Stimulated activated CD8-positive, alpha-beta memory T cell treated with anti-CD3 and anti-CD28 coated beads, Interleukin-12 subunit alpha, Interleukin-12 subunit beta, amount 100 ng/mL, for 4 hours (primary cell): ENCODE results near the gene CTR9.
"Not testable (repeated sequence)": the region's sequence is repeated elsewhere in the genome, so short reads cannot be mapped to it uniquely, and the experiment has no call there.

Experiments used
- DNase-seq: peaks from one replicate; pipeline ENCODE4 v3.0.0-alpha.2; 2020; ENCODE audit warnings: low read depth

The CTR9 gene

DNA sequence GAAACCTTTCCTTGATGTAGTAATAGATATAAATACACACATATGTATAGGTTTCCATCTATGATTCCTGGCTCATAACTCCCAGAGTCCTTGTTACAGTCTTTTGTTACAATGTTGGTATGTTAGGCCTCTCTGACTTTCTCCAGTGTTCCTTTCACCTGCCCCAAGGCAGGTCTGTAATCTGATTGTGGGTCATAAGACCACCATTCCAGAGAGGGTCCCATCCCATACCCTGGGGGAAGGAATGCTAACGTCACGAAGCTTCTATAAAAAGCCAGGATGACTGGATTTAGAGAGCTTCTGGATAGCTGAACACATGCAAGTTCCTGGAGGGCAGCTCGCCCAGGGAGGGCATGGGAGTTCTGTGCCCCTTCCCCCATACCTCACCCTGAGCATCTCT is 71.4 kb downstream of the CTR9 start:
- not testable (repeated sequence) for DNase-seq

DNA sequence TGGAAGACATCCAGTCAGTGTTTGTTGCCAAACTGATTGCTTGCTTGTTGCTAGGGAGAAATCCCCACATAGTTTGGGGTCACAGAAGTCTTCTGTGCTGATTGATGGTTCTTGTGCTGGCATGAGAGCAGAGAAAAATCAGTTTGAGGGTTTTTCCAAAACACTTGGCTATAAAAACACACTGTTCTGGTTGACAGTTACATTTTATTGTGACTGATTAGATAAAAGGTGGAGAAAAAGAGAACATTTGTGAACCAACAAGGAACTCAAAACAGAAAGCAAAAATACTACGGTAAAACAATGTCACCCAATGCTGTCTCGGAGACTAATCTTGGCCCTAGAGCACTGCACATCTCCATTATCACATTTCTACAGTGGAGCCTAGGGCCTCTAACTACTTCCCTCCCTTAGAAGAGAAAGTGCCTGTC is 72.1 kb downstream of the CTR9 start:
- DNase-seq, result no peak

DNA sequence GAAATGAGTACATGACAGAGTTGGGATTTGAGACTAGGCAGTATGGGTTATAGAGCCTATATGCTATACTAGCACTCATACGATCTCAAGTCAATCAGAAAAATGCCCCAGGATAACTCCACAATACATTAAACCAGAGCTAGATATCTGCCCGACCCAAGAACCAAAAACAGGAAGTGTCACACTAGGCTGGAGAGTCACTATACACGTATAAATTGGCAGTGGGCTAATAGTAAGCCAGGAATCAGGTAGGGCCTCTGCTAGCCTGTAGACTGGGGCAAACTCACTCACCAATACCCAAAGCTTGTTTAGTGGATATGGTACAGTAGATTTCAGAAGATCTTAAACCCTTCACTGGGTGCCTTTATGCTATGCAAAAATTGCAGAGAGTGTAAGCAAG is 73.8 kb downstream of the CTR9 start:
- DNase-seq, result no peak

DNA sequence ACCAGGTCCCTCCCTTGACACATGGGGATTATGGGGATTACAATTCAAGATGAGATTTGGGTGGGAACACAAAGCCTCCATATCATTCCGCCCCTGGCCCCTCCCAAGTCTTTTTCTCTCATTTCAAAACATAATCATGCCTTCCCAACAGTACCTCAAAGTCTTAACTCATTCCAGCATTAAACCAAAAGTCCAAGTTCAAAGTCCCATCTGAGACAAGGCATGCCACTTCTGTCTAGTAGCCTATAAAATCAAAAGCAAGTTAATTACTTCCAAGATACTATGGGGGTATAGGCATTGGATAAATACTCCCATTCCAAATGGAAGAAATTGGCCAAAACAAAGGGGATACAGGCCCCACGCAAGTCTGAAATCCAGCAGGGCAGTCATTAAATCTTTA is 77.4 kb downstream of the CTR9 start:
- DNase-seq, result no peak

DNA sequence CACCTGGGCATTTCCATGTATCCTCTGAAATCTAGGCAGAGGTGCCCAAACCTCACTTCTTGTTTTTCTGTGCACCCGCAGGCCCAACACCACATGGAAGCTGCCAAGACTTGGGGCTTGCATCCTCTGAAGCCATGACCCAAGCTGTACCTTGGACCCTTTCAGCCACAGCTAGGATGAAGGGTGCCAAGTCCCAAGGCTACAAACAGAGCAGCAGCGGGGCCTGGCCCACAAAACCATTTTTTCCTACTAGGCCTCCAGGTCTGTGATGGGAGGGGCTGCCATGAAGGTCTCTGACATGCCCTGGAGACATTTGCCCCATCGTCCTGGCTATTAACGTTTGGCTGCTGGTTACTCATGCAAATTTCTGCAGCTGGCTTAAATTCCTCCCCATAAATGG is 78.1 kb downstream of the CTR9 start:
- DNase-seq, result no peak
